Prostate gland (tissue), 2 donors: Measurements from ENCODE around the gene CMSS1.
A peak's percentile ranks its signal among the peaks of the same experiment; 100 is the strongest.

Experiments used
- CTCF ChIP-seq, 4 experiments: fragments of 200-600 bp in 2 of 4; fragments of 450-650 bp in 2 of 4; sonication (generic) in 2 of 4; IDR thresholded peaks; 1 replicate in 3 of 4; 2 replicates in 1 of 4; pipeline ENCODE4 v1.5.1; 2016 to 2019; ENCODE audit warnings: antibody characterized with exemption in 4 of 4, mild to moderate bottlenecking in 2 of 4, moderate library complexity in 2 of 4
- POLR2A ChIP-seq: fragments of 450-650 bp; IDR thresholded peaks from one replicate; pipeline ENCODE4 v1.6.1; 2016; ENCODE audit warnings: antibody characterized with exemption, mild to moderate bottlenecking

- TF ChIP-seq CTCF (IDR thresholded peaks at IDR 0.05): no peak
- peak; percentile 5 for TF ChIP-seq POLR2A
Observed at GRCh38 chr3:100047455-100048141, 229.9 kb downstream of the CMSS1 start.
